Measurements from ENCODE around the gene LEFTY1. TPM values are rescaled to one million over a fixed set of nuclear protein-coding genes. Genes with fewer than 3 reads are reported as not detected.

LEFTY1 gene
- total RNA-seq, 1 experiment from 2014 or later: not detected

GRCh38 chr1:225923692-225924555, 35.0 kb upstream of the LEFTY1 start, which contains the start of gene PYCR2:
TSS of gene PYCR2 (minus strand) at chr1:225924250. CDS start at chr1:225924110, 140 bp downstream.
- ChIA-PET POLR2A (interaction anchor here (0.6 to 1.9 kb wide), 14 partner anchors 13 to 1580 kb away, joined by 3 to 33 read pairs (median 5); partner anchors contain the start of genes H3-3A, SDE2, SRP9 and TMEM63A), CTCF (interaction anchor here (0.5 to 1.5 kb wide), 11 partner anchors 15 to 755 kb away, joined by 3 to 11 read pairs (median 5); partner anchors contain the start of genes LEFTY1, SRP9 and TMEM63A)
- no peaks in the 10 kb centered on the region for H3K27me3 ChIP-seq (replicated peaks; ENCODE audit: control insufficient read depth, insufficient read depth, low read length)
- no peak for TF ChIP-seq CTCF (IDR thresholded peaks at IDR 0.05; ENCODE audit: insufficient read depth in 1 of 2, low read depth in 1 of 2, low read length in 1 of 2, severe bottlenecking in 1 of 2, unreplicated experiment in 1 of 2)
- BruUV-seq (replicated peaks): TSS peak; percentile 73
- peaks cover 5% of the 10 kb centered on the region for H3K36me3 ChIP-seq (ENCODE audit: control insufficient read depth, insufficient read depth, low read length)
- H3K4me3 Mint-ChIP-seq (ENCODE audit: unreplicated experiment): peak within 1 kb of the TSS; percentile 95
- no peaks in the 10 kb centered on the region for H3K4me1 Mint-ChIP-seq (ENCODE audit: low read depth, unreplicated experiment)
- no peaks in the 10 kb centered on the region for H3K9me3 ChIP-seq
- peak within 1 kb of the TSS; percentile 81 for H3K4me3 ChIP-seq (ENCODE audit: low read depth, low read length)
- DNase-seq: peak; percentile 95 to 98
- intact Hi-C loops (cut with micrococcal nuclease; ENCODE audit: unreplicated experiment): loop anchor here (1.0 to 5.0 kb wide), 2 partner anchors 43 to 48 kb away; no protein-coding TSS in a partner anchor
- H3K27me3 Mint-ChIP-seq (ENCODE audit: insufficient read depth, unreplicated experiment): no peaks in the 10 kb centered on the region
- peak within 1 kb of the TSS; percentile 94 for H3K27ac Mint-ChIP-seq (ENCODE audit: unreplicated experiment)
- no peaks in the 10 kb centered on the region for H3K4me1 ChIP-seq
- peaks cover 37% of the 10 kb centered on the region for H3K36me3 Mint-ChIP-seq (ENCODE audit: insufficient read depth, unreplicated experiment)
- H3K9me3 Mint-ChIP-seq (ENCODE audit: unreplicated experiment): no peaks in the 10 kb centered on the region

DNA sequence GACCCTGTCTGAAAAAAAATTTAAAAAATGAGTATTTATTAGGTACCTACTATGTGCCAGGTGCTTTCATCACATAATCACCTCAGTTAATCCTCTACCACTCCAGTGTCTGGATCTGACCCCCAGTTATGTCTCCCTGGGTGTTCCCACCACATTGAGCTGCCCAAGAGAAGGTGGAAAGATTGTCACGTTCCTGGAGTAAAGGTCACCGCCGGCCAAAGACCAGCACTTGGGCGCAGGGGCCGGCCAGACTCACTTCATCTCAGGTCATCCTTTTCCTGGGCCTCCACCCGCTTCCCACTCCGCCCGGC, 34.4 kb upstream of the LEFTY1 start:
- Mint-ChIP-seq H3K27me3 (ENCODE audit: insufficient read depth, unreplicated experiment) (no peaks in the 10 kb centered on the region), H3K9me3 (ENCODE audit: unreplicated experiment) (no peaks in the 10 kb centered on the region), H3K27ac (ENCODE audit: unreplicated experiment) (peak overlapping the region; percentile 94), H3K36me3 (ENCODE audit: insufficient read depth, unreplicated experiment) (peaks cover 37% of the 10 kb centered on the region), H3K4me1 (ENCODE audit: low read depth, unreplicated experiment) (no peaks in the 10 kb centered on the region), H3K4me3 (ENCODE audit: unreplicated experiment) (peak overlapping the region; percentile 95)
- peak in 1 of 2 experiments; percentile 44 for DNase-seq
- intact Hi-C loops (cut with micrococcal nuclease; ENCODE audit: unreplicated experiment): loop anchor here (5.0 kb wide), 1 partner anchor 49 kb away; no protein-coding TSS in a partner anchor
- peaks cover 5% of the 10 kb centered on the region for H3K36me3 ChIP-seq (ENCODE audit: control insufficient read depth, insufficient read depth, low read length)
- no peak for TF ChIP-seq CTCF (IDR thresholded peaks at IDR 0.05; ENCODE audit: insufficient read depth in 1 of 2, low read depth in 1 of 2, low read length in 1 of 2, severe bottlenecking in 1 of 2, unreplicated experiment in 1 of 2)
- H3K27me3 ChIP-seq (replicated peaks; ENCODE audit: control insufficient read depth, insufficient read depth, low read length): no peaks in the 10 kb centered on the region
- H3K4me3 ChIP-seq (ENCODE audit: low read depth, low read length): peak overlapping the region; percentile 81
- ChIA-PET POLR2A (interaction anchor here (0.6 to 1.9 kb wide), 4 partner anchors 13 to 110 kb away, joined by 3 to 33 read pairs (median 5); partner anchors contain the start of genes SDE2 and TMEM63A), CTCF (interaction anchor here (0.7 to 1.5 kb wide), 4 partner anchors 16 to 145 kb away, joined by 3 to 9 read pairs (median 7); partner anchors contain the start of genes SRP9 and TMEM63A)
- no peaks in the 10 kb centered on the region for H3K4me1 ChIP-seq
- H3K9me3 ChIP-seq: no peaks in the 10 kb centered on the region
- BruUV-seq (replicated peaks): no TSS peak

All from Caco-2 (cell line).